IMR-90 (cell line): ENCODE measurements around the gene TOMM40. TPM values are rescaled to one million over a fixed set of nuclear protein-coding genes. Genes with fewer than 3 reads are reported as not detected.

ENCODE experiments used
- ATAC-seq: fragments of 200-7000 bp; cut with Tn5 transposase; 2 replicates; pipeline ENCODE4 v1.9.1; 2020; ENCODE audit warnings: low read depth, mild to moderate bottlenecking, moderate library complexity
- BruUV-seq: library from RNA; stranded (reverse); fragments of 400-500 nt; replicated peaks from 2 replicates; lab custom pipeline; 2021; lab: Mats Ljungman, UMichigan
- CTCF ChIA-PET: fragments of 300-600 bp; formaldehyde crosslinking; extraction: SDS; loops from one replicate; lab custom pipeline; 2021; ENCODE audit warnings: antibody characterized with exemption; lab: Yijun Ruan, JAX
- POLR2A ChIA-PET: fragments of 300-600 bp; sonication (Branson Sonifier 250); formaldehyde crosslinking; loops from one replicate; lab custom pipeline; 2022; ENCODE audit warnings: antibody characterized with exemption; ENCODE audit not compliant: unreplicated experiment; lab: Charles Lee
- DNase-seq: peaks from one replicate; pipeline ENCODE4 v3.0.0; 2013
- H2AFZ ChIP-seq: replicated peaks from 2 replicates; pipeline ENCODE3; 2013; ENCODE audit warnings: low read length, mild to moderate bottlenecking; ENCODE audit not compliant: poor library complexity
- H2AK5ac ChIP-seq: 2 replicates; pipeline ENCODE4 v1.6.1; 2013; ENCODE audit warnings: low read depth, low read length, inconsistent platforms
- H2AK9ac ChIP-seq: replicated peaks from 2 replicates; pipeline ENCODE3; 2013; ENCODE audit warnings: mild to moderate bottlenecking, low read depth, low read length, moderate library complexity; ENCODE audit not compliant: poor library complexity
- H2BK120ac ChIP-seq: 2 replicates; pipeline ENCODE4 v1.6.1; 2013; ENCODE audit warnings: low read depth, low read length, inconsistent platforms
- H2BK15ac ChIP-seq: 3 replicates; pipeline ENCODE4 v1.6.1; 2013; ENCODE audit warnings: low read depth, low read length, inconsistent platforms
- H2BK20ac ChIP-seq: 2 replicates; pipeline ENCODE4 v1.6.1; 2013; ENCODE audit warnings: low read depth, mild to moderate bottlenecking, inconsistent platforms, low read length, moderate library complexity
- H2BK5ac ChIP-seq: 2 replicates; pipeline ENCODE4 v1.6.1; 2013; ENCODE audit warnings: mild to moderate bottlenecking, low read depth, low read length, inconsistent platforms; ENCODE audit not compliant: poor library complexity, severe bottlenecking
- H3K14ac ChIP-seq: replicated peaks from 2 replicates; pipeline ENCODE4 v1.6.1; 2013; ENCODE audit warnings: low read depth, low read length, inconsistent platforms
- H3K18ac ChIP-seq: 2 replicates; pipeline ENCODE4 v1.6.1; 2013; ENCODE audit warnings: low read depth, low read length, control low read depth
- H3K23ac ChIP-seq: 2 replicates; pipeline ENCODE4 v1.6.1; 2013; ENCODE audit warnings: low read depth, low read length, inconsistent platforms
- H3K27ac ChIP-seq: 2 replicates; pipeline ENCODE4 v1.5.1; 2013; ENCODE audit warnings: mild to moderate bottlenecking, control low read depth, low read length; ENCODE audit not compliant: insufficient read depth
- H3K27me3 ChIP-seq: 2 replicates; pipeline ENCODE4 v1.6.1; 2013; ENCODE audit warnings: low read length; ENCODE audit not compliant: control insufficient read depth, insufficient read depth
- H3K36me3 ChIP-seq: 2 replicates; pipeline ENCODE4 v1.6.1; 2013; ENCODE audit warnings: low read length, mixed read lengths; ENCODE audit not compliant: control insufficient read depth, insufficient read depth
- H3K4ac ChIP-seq: 2 replicates; pipeline ENCODE4 v1.6.1; 2013; ENCODE audit warnings: low read depth, low read length, inconsistent platforms
- H3K4me1 ChIP-seq: 2 replicates; pipeline ENCODE4 v1.6.1; 2013; ENCODE audit warnings: low read length, mixed read lengths; ENCODE audit not compliant: control insufficient read depth, insufficient read depth
- H3K4me2 ChIP-seq: 2 replicates; pipeline ENCODE4 v1.6.1; 2013; ENCODE audit warnings: low read depth, mild to moderate bottlenecking, control low read depth, low read length, moderate library complexity
- H3K4me3 ChIP-seq: 2 replicates; pipeline ENCODE4 v1.5.1; 2013; ENCODE audit warnings: low read depth, mild to moderate bottlenecking, control low read depth, low read length, moderate library complexity; ENCODE audit not compliant: insufficient read depth
- H3K56ac ChIP-seq: 2 replicates; pipeline ENCODE4 v1.6.1; 2013; ENCODE audit warnings: low read length, inconsistent platforms; ENCODE audit not compliant: insufficient read depth; ENCODE audit errors: extremely low read depth
- H3K79me1 ChIP-seq, 2 experiments: 2 replicates each; pipeline ENCODE4 v1.6.1; 2013; ENCODE audit warnings: low read length in 2 of 2, inconsistent platforms in 1 of 2, low read depth in 1 of 2
- H3K9ac ChIP-seq: 2 replicates; pipeline ENCODE4 v1.6.1; 2013; ENCODE audit warnings: low read depth, low read length, control low read depth
- H3K9me1 ChIP-seq: 2 replicates; pipeline ENCODE4 v1.6.1; 2013; ENCODE audit warnings: low read length, inconsistent platforms; ENCODE audit not compliant: insufficient read depth
- H3K9me3 ChIP-seq: 2 replicates; pipeline ENCODE4 v1.6.1; 2013; ENCODE audit warnings: low read length; ENCODE audit not compliant: control insufficient read depth, insufficient read depth
- H4K20me1 ChIP-seq: 2 replicates; pipeline ENCODE4 v1.6.1; 2013; ENCODE audit warnings: low read length, inconsistent platforms; ENCODE audit not compliant: insufficient read depth
- H4K5ac ChIP-seq: 2 replicates; pipeline ENCODE4 v1.6.1; 2013; ENCODE audit warnings: mild to moderate bottlenecking, low read depth, low read length, control low read depth
- H4K8ac ChIP-seq, 2 experiments: 2 replicates each; pipeline ENCODE4 v1.6.1; 2013; ENCODE audit warnings: low read depth in 2 of 2, low read length in 2 of 2, control low read depth in 1 of 2, inconsistent platforms in 1 of 2
- H4K91ac ChIP-seq: 2 replicates; pipeline ENCODE4 v1.6.1; 2013; ENCODE audit warnings: low read depth, low read length, inconsistent platforms; ENCODE audit not compliant: insufficient read depth
- MXI1 ChIP-seq: IDR thresholded peaks from 2 replicates; pipeline ENCODE4 v1.6.1; 2012; ENCODE audit warnings: low read depth, mild to moderate bottlenecking, low read length, moderate library complexity, borderline replicate concordance
- POLR2A ChIP-seq: IDR thresholded peaks from 2 replicates; pipeline ENCODE4 v1.6.1; 2012; ENCODE audit warnings: mild to moderate bottlenecking, low read depth, low read length
- WGBS, 2 experiments: methylation state at CpG; one replicate each; pipeline versions ENCODE4 v1.1.5 to v1.1.7; 2013; ENCODE audit warnings: missing lambda C conversion rate in 2 of 2; ENCODE audit not compliant: insufficient read length in 1 of 2; ENCODE audit errors: extremely low coverage in 2 of 2; 5-methylcytosine and 5-hydroxymethylcytosine counted together
- dilution Hi-C: fragments of 300-500 bp; cut with HindIII; formaldehyde crosslinking; loops from one replicate; pipeline ENCODE4 v1.14.3; 2018; ENCODE audit warnings: low sequenced_read_pairs; ENCODE audit not compliant: unreplicated experiment
- in situ Hi-C: fragments of 300-500 bp; cut with MboI; formaldehyde crosslinking; loops from 3 replicates; pipeline ENCODE4 v1.14.3; 2019; ENCODE audit warnings: low sequenced_read_pairs, inconsistent platforms, mixed read lengths
- intact Hi-C: fragments of 100-400 bp; cut with micrococcal nuclease; formaldehyde crosslinking; loops from 2 replicates; pipeline ENCODE4 v1.10.0; 2022
- polyA plus RNA-seq, 3 experiments: library from polyadenylated mRNA; depleted of rRNA; stranded (reverse); fragments of >200 nt; gene quantifications; 2 replicates each; pipeline ENCODE4 v1.2.3, GENCODE V29; 2012; ENCODE audit warnings: low replicate concordance in 1 of 3
- total RNA-seq: library from RNA; depleted of rRNA; stranded (reverse); fragments of >200 nt; gene quantifications from 2 replicates; pipeline ENCODE4 v1.2.3, GENCODE V29; 2012

TOMM40 gene
- total and polyA plus RNA-seq, 2 of the 4 experiments (the other 2 are of a cell fraction), result 54.8 to 62.6 TPM

DNA sequence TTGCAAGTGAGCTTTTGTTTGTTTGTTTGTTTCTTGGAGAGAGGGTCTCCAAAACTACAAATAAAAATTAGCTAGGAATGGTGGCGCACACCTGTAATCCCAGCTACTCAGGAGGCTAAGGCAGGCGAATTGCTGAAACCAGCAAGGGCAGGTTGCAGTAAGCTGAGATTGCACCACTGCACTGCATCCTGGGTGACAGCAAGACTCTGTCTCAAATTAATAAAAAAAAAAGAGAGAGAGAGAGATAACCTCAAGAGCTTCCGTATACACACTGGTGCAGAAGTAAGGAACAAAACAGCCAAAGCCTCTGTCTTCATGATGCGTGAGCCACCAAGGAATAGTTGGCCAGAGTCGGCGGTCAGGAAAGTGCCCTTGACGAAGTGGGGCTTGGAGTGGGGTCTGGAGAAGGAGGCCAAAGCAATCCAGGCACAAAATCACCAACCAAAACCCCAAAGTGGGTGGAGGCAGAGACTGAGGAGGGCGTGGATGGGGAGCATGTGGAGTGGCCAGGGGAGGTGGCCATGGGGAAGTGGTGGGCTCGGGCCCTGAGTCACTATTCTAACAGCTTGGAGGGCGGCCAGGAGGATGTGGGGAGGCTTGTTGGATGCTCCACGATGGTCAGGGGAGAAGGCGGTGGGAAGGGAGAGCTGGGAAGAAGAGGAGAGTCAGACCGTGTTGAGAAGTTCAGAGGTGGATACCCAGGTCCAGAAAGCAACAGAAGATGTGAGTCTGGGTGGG lies 21.2 kb upstream of the TOMM40 start:
- Histone ChIP-seq H2BK15ac (no peak overlapping the region), H3K4ac (no peak overlapping the region), H3K27ac (no peak overlapping the region), H3K9me3 (no peaks in the 10 kb centered on the region), H4K20me1 (peaks cover 48% of the 10 kb centered on the region), H3K9me1 (peaks cover 14% of the 10 kb centered on the region), H2BK5ac (no peak overlapping the region), H3K23ac (no peak overlapping the region), H2AK9ac (peak overlapping the region; percentile 60), H2AK5ac (peak overlapping the region; percentile 54; the same call in 1 of the 2 replicates), H4K8ac (peak overlapping the region in 1 of 2 experiments; percentile 31; a peak in 1 of 4 replicates), H3K36me3 (peaks cover 75% of the 10 kb centered on the region), H4K91ac (no peak overlapping the region), H3K4me2 (no peak overlapping the region), H3K56ac (no peak overlapping the region), H3K4me3 (no peak overlapping the region), H2BK20ac (no peak overlapping the region), H3K4me1 (peaks cover 2% of the 10 kb centered on the region; the same call in 1 of the 2 replicates), H4K5ac (no peak overlapping the region), H2BK120ac (no peak overlapping the region), H3K27me3 (no peaks in the 10 kb centered on the region), H2AFZ (peak overlapping the region; percentile 65), H3K14ac (no peak overlapping the region), H3K79me1 (peaks cover 38 to 86% of the 10 kb centered on the region in 2 experiments), H3K18ac (no peak overlapping the region), H3K9ac (no peak overlapping the region)
- TF ChIP-seq POLR2A (no peak), MXI1 (peak; percentile 74; the same call in 1 of the 2 replicates)
- POLR2A ChIA-PET, result interaction anchor here (0.6 kb wide), 1 partner anchor 99 kb away, joined by 6 read pairs; no protein-coding TSS in a partner anchor
- WGBS, 2 experiments, result 19% methylated on average over 3 of the region's 13 CpGs; no CpG with 5 or more reads in 1 of the 2 experiments
- in situ Hi-C loops (no loop called here), intact Hi-C loops (no loop called here), dilution Hi-C loops (no loop called here)
- no TSS peak for BruUV-seq
- ATAC-seq (peak; percentile 65), DNase-seq (peak; percentile 84)
- CTCF ChIA-PET, result no interaction called here
